DLD1 (cell line): ENCODE results near the gene CDK16.
"Not testable (repeated sequence)": the region's sequence is repeated elsewhere in the genome, so short reads cannot be mapped to it uniquely, and the experiment has no call there.

Source experiments
- in situ Hi-C: cut with HindIII; loops from 2 replicates; pipeline ENCODE4 v1.10.0; 2017; ENCODE audit warnings: low sequenced_read_pairs

CDK16 gene

DNA sequence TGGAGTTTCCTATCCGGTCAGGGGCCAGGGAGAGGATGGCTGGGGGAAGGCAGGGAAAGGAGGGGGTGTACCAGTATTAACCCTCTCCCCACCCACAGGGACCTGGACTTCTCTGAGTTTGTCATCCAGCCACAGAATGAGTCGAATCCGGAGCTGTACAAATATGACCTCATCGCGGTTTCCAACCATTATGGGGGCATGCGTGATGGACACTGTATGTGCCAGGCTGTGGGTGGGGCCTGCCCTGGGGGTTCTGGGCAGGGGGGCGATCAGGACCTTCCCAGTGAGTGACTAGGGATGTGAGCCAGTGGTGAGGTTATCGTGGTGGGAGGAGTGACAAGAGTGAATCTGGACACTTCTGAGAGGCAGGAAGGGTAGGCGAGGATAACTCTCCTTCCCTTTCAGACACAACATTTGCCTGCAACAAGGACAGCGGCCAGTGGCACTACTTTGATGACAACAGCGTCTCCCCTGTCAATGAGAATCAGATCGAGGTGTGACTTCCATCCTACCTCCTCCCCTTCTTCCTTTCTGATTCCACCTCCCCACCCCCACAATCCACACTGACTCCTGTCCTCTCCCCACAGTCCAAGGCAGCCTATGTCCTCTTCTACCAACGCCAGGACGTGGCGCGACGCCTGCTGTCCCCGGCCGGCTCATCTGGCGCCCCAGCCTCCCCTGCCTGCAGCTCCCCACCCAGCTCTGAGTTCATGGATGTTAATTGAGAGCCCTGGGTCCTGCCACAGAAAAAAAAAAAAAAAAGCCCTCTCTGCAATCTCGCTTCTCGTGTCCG, 28.9 kb downstream of the CDK16 start:
- in situ Hi-C loops = no loop called here

GRCh38 chrX:47247999-47248320, 29.5 kb downstream of the CDK16 start:
- in situ Hi-C loops = no loop called here

- in situ Hi-C loops = no loop called here
Observed at GRCh38 chrX:47248576-47248975, 30.1 kb downstream of the CDK16 start.

DNA sequence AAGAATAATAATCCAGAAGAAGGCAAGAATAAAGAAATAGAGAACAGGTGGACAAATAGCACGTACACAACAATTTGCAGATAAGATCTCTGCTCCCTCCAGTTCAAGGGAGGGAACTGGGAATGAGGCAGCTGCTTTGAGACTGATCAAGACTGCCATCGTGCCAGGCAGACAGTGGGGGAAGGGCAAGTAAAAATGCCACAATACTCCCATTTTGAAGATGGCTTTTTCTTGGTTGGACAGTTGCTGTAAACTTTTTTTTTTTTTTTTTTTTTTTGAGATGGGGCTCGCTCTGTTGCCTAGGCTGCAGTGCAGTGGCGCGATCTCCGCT, 31.5 kb downstream of the CDK16 start:
- in situ Hi-C loops = no loop called here

DNA sequence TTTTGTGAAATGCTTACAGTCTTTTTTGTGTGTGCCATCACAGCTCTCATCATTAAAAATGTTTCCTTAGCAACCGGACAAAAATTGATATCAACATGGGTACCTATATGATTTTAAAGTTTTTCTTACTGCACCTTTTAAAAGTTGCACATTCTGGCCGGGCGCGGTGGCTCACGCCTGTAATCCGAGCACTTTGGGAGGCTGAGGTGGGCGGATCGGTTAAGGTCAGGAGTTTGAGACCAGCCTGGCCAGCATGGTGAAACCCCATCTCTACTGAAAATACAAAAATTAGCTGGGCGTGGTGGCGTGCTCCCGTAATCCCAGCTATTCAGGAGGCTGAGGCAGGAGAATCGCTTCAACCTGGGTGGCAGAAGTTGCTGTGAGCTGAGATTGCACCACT, 39.1 kb downstream of the CDK16 start:
- in situ Hi-C loops = not testable (repeated sequence)

DNA sequence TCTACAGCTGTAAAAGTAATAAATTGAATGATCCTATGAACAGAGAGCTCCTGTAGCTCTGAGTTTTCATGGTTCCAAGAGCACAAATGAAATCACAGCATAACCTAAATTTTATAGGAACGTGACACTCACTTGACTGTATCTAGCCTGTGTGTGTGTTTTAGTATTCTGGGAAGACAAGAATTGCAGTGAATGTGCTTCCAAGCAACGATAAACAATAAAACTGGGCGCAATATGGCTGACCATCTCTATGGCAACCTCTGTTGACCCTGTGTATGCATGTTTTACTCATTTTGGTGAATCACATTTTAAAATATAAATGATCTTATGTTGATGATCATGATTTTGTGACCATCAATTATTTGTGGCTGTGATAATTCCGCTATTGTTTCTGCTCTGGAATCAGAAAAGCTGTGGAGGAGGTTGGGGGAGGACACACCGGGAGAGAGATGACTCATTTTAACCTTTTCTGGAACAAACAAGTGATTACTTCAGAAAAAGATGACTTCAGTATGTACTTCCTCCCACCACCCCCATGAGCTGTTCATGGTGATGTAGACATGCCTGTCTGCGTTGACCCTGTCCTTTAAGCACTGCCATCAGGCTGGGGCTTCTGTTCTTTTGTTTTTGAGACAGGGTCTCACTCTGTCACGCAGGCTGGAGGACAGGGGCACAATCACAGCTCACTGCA, 46.1 kb downstream of the CDK16 start:
- in situ Hi-C loops = no loop called here

GRCh38 chrX:47266643-47267042, 48.2 kb downstream of the CDK16 start:
- in situ Hi-C loops = no loop called here

- in situ Hi-C loops = no loop called here
Observed at GRCh38 chrX:47272013-47272408, 53.5 kb downstream of the CDK16 start.

DNA sequence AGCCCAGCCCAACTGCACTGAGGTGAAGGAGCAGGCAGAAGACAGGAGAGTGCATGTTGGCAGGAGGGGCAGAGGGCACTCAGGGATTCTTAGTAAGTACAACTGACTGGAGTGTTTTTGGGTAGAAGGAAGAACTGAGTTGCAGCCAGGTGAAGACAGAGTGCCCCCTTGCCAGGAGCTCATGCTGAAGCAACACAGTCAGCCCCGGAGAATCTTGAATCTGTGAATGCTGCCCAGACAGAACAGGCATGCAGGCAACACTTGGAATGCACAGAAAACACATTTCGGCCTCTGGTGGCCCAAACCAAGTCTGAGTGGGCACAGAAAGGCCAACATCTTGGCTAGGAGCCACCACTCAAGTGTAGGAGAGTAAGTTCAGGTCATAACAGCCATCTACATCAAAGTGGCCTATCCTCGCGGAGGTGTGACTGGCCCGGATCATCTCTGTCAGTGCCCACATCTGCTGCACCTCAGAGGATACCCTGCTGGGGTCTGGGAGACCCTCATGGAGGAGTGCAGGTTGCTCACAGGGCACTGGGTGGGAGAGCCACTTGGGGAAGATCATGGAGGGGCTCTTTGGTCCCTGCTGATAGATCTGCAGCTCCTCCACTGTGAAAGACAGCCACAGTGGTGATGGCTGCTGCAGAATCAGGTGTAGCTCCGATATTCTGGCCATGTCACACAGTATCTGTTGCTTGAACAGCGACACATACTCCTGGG, 54.7 kb downstream of the CDK16 start:
- in situ Hi-C loops = no loop called here

DNA sequence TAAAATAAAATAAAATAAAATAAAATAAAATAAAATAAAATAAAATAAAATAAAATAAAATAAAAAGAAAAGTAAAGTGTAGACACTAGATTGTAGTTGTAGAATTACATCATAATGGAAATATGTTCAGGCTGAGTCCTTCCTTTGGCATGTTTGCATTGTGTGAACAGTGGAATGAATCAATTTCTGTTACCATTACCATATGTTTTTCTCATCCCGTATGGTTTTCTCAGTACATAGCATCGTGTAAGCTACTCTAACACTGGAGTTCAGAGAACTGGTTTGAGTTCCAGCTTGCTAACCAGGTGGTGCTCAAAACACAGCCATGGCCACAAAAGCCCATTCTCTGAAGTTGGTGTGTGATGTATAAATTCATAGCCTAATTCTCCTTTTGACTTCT, 60.2 kb downstream of the CDK16 start:
- in situ Hi-C loops = no loop called here
